K562 (cell line): ENCODE results near the gene WDR47. TPM values are rescaled to one million over a fixed set of nuclear protein-coding genes. Genes with fewer than 3 reads are reported as not detected.

Experiments used
- E4F1 ChIP-seq: fragments of 250-450 bp; sonication (Bioruptor Pico); IDR thresholded peaks from 2 replicates; pipeline ENCODE4 v1.5.0; 2021; ENCODE audit warnings: mild to moderate bottlenecking, borderline replicate concordance
- GATAD2A ChIP-seq: fragments of 450-650 bp; IDR thresholded peaks from 2 replicates; pipeline ENCODE4 v1.6.1; 2017
- GMEB1 ChIP-seq: fragments of 250-450 bp; sonication (Bioruptor Pico); IDR thresholded peaks from 2 replicates; pipeline ENCODE4 v1.4.0; 2020; ENCODE audit warnings: mild to moderate bottlenecking
- HNRNPH1 ChIP-seq: fragments of 200-400 bp; formaldehyde crosslinking; optimal IDR thresholded peaks from 2 replicates; pipeline ENCODE3; 2017; ENCODE audit warnings: low read depth, mild to moderate bottlenecking, low read length, moderate library complexity
- ZC3H4 ChIP-seq: sonication (generic); formaldehyde crosslinking; IDR thresholded peaks from 2 replicates; pipeline ENCODE4 v1.9.0; 2021; ENCODE audit warnings: missing genetic modification reagents, borderline replicate concordance
- ZNF212 ChIP-seq: fragments of 450-650 bp; formaldehyde crosslinking; IDR thresholded peaks from 2 replicates; pipeline ENCODE4 v1.4.0; 2020; ENCODE audit warnings: mild to moderate bottlenecking
- ZNF24 ChIP-seq: fragments of 450-650 bp; IDR thresholded peaks from 2 replicates; pipeline ENCODE4 v1.6.1; 2016
- ZNF668 ChIP-seq: fragments of 250-450 bp; sonication (Bioruptor Pico); IDR thresholded peaks from 2 replicates; pipeline ENCODE4 v1.8.0; 2022; ENCODE audit warnings: mild to moderate bottlenecking, inconsistent platforms
- polyA plus RNA-seq, 8 experiments: library from polyadenylated mRNA; depleted of rRNA in 4 of 8; stranded (reverse) in 5 of 8; unstranded in 3 of 8; fragments of >200 nt; fragmentation: Nextera tagmentation in 2 of 8; fragmentation: Illumina TruSeq in 1 of 8; extraction: Ambion mirVana in 2 of 8; extraction: Trizol in 1 of 8; gene quantifications; 2 replicates each; pipeline versions ENCODE4 v1.2.1 to v1.2.3, GENCODE V29; 2011 to 2014; ENCODE audit warnings: inconsistent platforms in 1 of 8, missing spikeins in 1 of 8
- total RNA-seq, 7 experiments: library from RNA; depleted of rRNA in 6 of 7; stranded (reverse); fragments of >200 nt in 6 of 7; fragmentation: Illumina TruSeq in 2 of 7; extraction: Trizol in 2 of 7; gene quantifications; 2 replicates each; pipeline versions ENCODE4 v1.2.1 to v1.2.3, GENCODE V29; 2011 to 2021; ENCODE audit warnings: low replicate concordance in 1 of 7
- TF ChIP-seq, protein P1 (sequence below), 2 experiments: fragments of 450-650 bp; IDR thresholded peaks; 2 replicates each; pipeline ENCODE4 v1.6.1; 2016
- TF ChIP-seq, protein P2 (sequence below), 3 experiments: IDR thresholded peaks in 2 of 3; conservative IDR thresholded peaks in 1 of 3; 2 replicates each; pipeline ENCODE4 v1.5.1; 2011 to 2012; ENCODE audit warnings: low read length in 3 of 3, mild to moderate bottlenecking in 3 of 3, control low read depth in 2 of 3, improper control_type of control experiment in 1 of 3, inconsistent platforms in 1 of 3, low read depth in 1 of 3, mixed read lengths in 1 of 3, moderate library complexity in 1 of 3; ENCODE audit not compliant: insufficient read depth in 2 of 3
- TF ChIP-seq, protein P3 (sequence below): fragments of 200-800 bp; sonication (Bioruptor generic); IDR thresholded peaks from 2 replicates; pipeline ENCODE4 v1.6.1; 2016; ENCODE audit warnings: missing genetic modification characterization, missing compliant biosample characterization
- TF ChIP-seq, protein P4 (sequence below): fragments of 250-450 bp; sonication (Bioruptor Pico); IDR thresholded peaks from 2 replicates; pipeline ENCODE4 v1.4.0; 2020; ENCODE audit warnings: mild to moderate bottlenecking, moderate library complexity

WDR47 gene
- total and polyA plus RNA-seq, 9 of the 15 experiments (the other 6 are each of a cell fraction or from before 2014, with no cell fraction given), result 1.3 to 10.1 (median 4.9) TPM

DNA sequence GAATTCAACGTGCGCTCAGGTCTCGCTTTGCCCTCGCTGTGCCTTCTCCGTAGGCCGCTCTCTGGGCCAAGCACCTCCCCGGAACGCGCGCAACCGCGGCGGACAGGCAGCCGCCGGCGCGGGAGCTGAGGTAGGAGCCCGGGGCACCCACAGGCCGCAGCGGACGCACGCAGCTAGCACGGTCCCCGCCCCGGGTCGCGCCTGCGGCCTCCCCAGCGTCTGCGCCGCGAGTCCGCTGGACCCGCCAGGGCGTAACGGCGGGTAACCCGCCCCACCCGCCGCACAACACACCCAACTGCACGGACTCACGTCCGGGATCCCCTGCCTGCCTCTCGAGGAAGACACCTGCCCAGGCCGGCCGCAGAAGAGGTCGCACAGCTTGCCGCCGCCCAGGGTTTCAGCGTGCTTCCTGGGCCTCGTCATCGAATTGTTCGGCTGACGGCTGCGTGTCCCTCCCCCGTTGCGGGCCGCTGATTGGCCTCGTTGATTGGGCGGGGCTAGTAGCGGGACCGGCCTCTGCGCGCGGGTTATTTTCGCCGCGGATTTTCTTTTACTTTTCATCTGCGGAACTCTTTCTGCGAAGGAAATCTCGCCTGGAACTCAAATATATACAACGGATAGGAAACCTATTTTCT lies 78.7 kb downstream of the WDR47 start, which contains the start of gene CLCC1 (continued):
- TF ChIP-seq, protein P1, sequence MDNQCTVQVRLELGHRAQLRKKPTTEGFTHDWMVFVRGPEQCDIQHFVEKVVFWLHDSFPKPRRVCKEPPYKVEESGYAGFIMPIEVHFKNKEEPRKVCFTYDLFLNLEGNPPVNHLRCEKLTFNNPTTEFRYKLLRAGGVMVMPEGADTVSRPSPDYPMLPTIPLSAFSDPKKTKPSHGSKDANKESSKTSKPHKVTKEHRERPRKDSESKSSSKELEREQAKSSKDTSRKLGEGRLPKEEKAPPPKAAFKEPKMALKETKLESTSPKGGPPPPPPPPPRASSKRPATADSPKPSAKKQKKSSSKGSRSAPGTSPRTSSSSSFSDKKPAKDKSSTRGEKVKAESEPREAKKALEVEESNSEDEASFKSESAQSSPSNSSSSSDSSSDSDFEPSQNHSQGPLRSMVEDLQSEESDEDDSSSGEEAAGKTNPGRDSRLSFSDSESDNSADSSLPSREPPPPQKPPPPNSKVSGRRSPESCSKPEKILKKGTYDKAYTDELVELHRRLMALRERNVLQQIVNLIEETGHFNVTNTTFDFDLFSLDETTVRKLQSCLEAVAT (IDR thresholded peaks at IDR 0.05), result peak in 1 of 2 experiments; percentile 66; a peak in 2 of 4 replicates
- TF ChIP-seq, protein P2, sequence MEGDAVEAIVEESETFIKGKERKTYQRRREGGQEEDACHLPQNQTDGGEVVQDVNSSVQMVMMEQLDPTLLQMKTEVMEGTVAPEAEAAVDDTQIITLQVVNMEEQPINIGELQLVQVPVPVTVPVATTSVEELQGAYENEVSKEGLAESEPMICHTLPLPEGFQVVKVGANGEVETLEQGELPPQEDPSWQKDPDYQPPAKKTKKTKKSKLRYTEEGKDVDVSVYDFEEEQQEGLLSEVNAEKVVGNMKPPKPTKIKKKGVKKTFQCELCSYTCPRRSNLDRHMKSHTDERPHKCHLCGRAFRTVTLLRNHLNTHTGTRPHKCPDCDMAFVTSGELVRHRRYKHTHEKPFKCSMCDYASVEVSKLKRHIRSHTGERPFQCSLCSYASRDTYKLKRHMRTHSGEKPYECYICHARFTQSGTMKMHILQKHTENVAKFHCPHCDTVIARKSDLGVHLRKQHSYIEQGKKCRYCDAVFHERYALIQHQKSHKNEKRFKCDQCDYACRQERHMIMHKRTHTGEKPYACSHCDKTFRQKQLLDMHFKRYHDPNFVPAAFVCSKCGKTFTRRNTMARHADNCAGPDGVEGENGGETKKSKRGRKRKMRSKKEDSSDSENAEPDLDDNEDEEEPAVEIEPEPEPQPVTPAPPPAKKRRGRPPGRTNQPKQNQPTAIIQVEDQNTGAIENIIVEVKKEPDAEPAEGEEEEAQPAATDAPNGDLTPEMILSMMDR (IDR thresholded peaks at IDR 0.05 in 2 of 3, conservative IDR thresholded peaks at IDR 0.05 in 1 of 3; ENCODE audit: insufficient read depth in 2 of 3, low read depth in 1 of 3, low read length in 3 of 3), result no peak
- TF ChIP-seq HNRNPH1 (no peak), GATAD2A (peak; percentile 73; the same call in 1 of the 2 replicates), ZNF212 (no peak; the same call in 1 of the 2 replicates), GMEB1 (CRISPR knock-in tag) (peak; percentile 79), ZC3H4 (CRISPR knock-in tag) (peak; percentile 48; the same call in 1 of the 2 replicates), ZNF24 (no peak), ZNF668 (CRISPR knock-in tag) (no peak), E4F1 (CRISPR knock-in tag) (no peak)
- TF ChIP-seq, protein P3, sequence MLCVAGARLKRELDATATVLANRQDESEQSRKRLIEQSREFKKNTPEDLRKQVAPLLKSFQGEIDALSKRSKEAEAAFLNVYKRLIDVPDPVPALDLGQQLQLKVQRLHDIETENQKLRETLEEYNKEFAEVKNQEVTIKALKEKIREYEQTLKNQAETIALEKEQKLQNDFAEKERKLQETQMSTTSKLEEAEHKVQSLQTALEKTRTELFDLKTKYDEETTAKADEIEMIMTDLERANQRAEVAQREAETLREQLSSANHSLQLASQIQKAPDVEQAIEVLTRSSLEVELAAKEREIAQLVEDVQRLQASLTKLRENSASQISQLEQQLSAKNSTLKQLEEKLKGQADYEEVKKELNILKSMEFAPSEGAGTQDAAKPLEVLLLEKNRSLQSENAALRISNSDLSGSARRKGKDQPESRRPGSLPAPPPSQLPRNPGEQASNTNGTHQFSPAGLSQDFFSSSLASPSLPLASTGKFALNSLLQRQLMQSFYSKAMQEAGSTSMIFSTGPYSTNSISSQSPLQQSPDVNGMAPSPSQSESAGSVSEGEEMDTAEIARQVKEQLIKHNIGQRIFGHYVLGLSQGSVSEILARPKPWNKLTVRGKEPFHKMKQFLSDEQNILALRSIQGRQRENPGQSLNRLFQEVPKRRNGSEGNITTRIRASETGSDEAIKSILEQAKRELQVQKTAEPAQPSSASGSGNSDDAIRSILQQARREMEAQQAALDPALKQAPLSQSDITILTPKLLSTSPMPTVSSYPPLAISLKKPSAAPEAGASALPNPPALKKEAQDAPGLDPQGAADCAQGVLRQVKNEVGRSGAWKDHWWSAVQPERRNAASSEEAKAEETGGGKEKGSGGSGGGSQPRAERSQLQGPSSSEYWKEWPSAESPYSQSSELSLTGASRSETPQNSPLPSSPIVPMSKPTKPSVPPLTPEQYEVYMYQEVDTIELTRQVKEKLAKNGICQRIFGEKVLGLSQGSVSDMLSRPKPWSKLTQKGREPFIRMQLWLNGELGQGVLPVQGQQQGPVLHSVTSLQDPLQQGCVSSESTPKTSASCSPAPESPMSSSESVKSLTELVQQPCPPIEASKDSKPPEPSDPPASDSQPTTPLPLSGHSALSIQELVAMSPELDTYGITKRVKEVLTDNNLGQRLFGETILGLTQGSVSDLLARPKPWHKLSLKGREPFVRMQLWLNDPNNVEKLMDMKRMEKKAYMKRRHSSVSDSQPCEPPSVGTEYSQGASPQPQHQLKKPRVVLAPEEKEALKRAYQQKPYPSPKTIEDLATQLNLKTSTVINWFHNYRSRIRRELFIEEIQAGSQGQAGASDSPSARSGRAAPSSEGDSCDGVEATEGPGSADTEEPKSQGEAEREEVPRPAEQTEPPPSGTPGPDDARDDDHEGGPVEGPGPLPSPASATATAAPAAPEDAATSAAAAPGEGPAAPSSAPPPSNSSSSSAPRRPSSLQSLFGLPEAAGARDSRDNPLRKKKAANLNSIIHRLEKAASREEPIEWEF, result no peak
- TF ChIP-seq, protein P4, sequence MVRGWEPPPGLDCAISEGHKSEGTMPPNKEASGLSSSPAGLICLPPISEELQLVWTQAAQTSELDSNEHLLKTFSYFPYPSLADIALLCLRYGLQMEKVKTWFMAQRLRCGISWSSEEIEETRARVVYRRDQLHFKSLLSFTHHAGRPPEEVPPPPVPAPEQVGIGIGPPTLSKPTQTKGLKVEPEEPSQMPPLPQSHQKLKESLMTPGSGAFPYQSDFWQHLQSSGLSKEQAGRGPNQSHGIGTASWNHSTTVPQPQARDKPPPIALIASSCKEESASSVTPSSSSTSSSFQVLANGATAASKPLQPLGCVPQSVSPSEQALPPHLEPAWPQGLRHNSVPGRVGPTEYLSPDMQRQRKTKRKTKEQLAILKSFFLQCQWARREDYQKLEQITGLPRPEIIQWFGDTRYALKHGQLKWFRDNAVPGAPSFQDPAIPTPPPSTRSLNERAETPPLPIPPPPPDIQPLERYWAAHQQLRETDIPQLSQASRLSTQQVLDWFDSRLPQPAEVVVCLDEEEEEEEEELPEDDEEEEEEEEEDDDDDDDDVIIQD (CRISPR knock-in tag), result no peak
